ENCODE measurements around the gene TSPAN5.

Gene TSPAN5

GRCh38 chr4:98583265-98583664, 75.1 kb downstream of the TSPAN5 start:
- DNase-seq = no peak

DNA sequence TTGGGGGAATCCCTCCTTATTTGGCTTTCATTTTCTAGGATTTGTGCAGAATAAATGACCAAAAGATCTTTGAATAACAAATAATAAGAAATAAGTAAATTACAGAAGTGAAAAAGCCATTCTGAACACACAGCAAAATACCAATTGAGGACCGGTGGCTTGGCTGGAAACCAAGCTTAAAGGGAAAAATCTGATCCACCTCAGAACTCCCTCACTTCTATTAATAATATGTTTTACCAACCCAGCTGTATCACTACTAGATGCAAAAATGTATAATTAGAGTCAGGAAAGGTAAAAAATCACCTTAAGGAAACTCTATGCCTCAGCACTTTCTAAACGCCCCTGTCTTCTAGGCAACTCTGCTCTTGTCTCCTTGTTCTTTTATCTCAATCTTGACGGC, 77.3 kb downstream of the TSPAN5 start:
- DNase-seq = no peak

DNA sequence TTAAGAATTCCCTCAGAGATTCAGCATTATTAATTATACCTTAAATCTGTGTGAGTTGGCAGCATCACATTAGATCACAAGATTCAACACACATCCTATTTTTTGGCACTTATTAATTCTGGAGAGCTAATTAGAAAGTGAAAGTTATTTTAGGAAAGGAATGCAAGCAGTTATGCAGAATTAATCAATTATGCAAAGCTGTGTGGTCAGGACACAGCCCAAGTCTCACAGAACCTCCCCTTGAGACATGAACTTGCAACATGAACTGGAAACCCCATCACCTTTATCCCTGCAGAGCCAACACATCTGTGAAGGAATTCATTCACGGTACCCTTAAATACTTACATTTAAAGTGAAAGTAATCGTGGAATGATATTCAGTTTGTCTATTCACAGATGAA, 80.5 kb downstream of the TSPAN5 start:
- no peak for DNase-seq

DNA sequence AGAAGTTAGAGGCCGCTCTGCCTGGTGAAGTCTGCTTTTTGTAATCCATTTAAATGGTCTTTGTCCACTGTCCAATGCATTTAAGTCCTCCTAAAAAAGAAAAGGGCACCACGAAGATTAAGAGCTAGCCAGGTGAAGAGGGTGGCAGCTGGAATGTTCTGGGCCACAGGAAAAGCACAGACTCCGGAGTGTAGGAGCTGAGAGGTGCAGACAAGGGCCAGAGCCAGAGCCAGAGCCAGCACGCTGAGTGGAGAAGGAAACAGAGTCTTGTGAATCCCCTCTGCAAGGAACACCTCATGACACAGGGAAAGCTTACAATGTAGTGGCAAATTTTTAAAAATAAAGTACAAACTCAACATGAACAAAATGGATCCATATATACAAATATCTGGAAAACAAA, 83.6 kb downstream of the TSPAN5 start:
- DNase-seq = no peak

- DNase-seq = no peak
These were observed 84.6 kb downstream of the TSPAN5 start for GRCh38 chr4:98573791-98574190.

DNA sequence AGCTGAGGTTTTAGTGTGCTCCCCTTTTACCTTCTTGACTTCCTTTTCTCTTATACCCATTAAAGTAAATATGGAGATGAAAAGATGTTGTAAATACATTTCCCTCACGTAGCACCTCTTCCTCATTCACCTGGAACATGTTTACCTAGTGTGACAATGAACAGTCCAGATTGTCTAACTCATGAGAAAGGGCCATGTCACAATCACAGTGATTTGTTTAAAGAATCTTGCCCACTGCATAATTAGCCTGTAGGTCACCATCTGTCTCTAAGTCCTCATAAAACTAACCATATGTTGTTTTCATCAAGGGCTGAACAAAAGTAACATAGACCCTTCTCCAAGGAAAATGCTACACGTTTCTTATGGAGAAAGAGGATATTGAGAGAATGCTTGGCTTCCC, 85.7 kb downstream of the TSPAN5 start:
- DNase-seq = no peak

GRCh38 chr4:98571161-98571786, 87.1 kb downstream of the TSPAN5 start:
- DNase-seq = no peak

- DNase-seq = no peak
These were observed 88.1 kb downstream of the TSPAN5 start for GRCh38 chr4:98570151-98570797.

GRCh38 chr4:98568941-98569663, 89.3 kb downstream of the TSPAN5 start:
- no peak for DNase-seq

DNA sequence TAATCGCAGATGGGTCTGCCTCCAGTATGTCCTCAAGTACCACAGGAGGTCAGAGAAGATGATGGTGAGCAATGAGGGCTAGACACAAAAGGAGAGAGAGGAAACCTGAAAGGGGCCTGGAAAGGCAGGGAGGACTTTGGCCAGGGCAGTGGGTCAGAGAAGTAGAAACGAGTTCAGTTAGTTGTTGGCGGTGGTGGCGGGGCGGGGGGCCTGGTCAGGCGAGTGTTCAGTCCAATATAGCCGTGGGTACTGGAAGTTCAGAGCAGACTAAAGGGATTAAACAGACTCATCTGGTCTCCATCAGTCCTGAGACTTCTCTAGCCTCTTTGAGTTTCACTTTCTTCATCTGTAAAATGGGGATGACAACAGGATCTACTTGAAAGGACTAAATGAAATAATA, 90.8 kb downstream of the TSPAN5 start:
- DNase-seq = no peak

GRCh38 chr4:98566361-98567008, 91.9 kb downstream of the TSPAN5 start:
- DNase-seq = peak; percentile 78 to 84

- DNase-seq = peak; percentile 37 to 72
These were observed 92.6 kb downstream of the TSPAN5 start for GRCh38 chr4:98565681-98566301.

DNA sequence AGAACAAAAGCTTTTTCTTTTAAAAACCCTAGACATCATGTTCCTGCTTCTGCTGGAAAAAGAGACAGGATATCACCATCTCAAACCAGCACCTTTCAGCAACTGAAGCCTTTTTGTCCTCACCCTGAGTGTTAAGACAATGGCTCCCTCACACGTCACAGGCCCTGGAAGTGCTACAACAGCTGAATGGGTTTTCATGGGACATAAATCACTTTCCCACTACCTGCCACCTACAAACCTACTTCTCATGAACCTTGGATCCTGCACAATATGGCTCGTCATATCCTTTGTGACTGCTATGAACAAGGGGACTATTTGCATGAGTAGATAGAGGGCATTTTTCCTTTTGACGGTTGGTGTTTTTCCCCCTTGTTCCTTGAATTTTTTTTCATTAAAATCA, 93.6 kb downstream of the TSPAN5 start:
- peak in 1 of 2 donors; percentile 52 for DNase-seq

GRCh38 chr4:98560321-98560720, 98.1 kb downstream of the TSPAN5 start:
- DNase-seq = no peak

GRCh38 chr4:98558471-98559169, 99.8 kb downstream of the TSPAN5 start:
- no peak for DNase-seq

GRCh38 chr4:98557194-98557892, 101.1 kb downstream of the TSPAN5 start:
- no peak for DNase-seq

DNA sequence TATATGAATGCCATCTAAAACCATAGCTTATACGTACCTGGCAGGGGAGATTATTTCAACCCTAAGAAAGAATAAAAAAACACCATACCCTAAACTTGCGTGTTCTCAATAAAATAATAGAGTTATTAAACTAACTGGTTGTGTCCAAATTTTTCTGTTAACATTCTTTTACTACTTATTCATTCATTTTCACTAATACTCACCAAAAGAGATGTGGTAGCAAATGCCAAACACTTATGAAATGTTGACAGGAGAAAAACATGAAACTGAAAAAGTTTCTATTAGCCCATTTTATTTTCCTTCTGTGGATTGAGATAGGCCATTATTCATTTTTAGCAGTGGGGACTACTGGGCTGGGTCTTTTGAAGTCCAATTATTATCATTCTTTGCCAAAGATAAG, 102.0 kb downstream of the TSPAN5 start:
- no peak for DNase-seq

- DNase-seq = no peak
These were observed 102.5 kb downstream of the TSPAN5 start for GRCh38 chr4:98555798-98556445.

GRCh38 chr4:98546910-98547594, 111.4 kb downstream of the TSPAN5 start:
- peak; percentile 44 to 55 for DNase-seq

GRCh38 chr4:98544818-98545414, 113.5 kb downstream of the TSPAN5 start:
- DNase-seq = no peak
